Neural crest cell (in vitro differentiated cells): ENCODE results near the gene SLC31A1. TPM values are rescaled to one million over a fixed set of nuclear protein-coding genes. Genes with fewer than 3 reads are reported as not detected.

Source experiments
- DNase-seq: peaks from one replicate; pipeline ENCODE4 v3.0.0; 2021; ENCODE audit warnings: low read depth, mixed read lengths, low spot score
- H3K27ac Mint-ChIP-seq: one replicate; pipeline ENCODE4 v1.8.0; 2021; ENCODE audit warnings: mild to moderate bottlenecking, mixed read lengths; ENCODE audit not compliant: unreplicated experiment
- H3K27me3 Mint-ChIP-seq: 2 replicates; pipeline ENCODE4 v1.8.0; 2021; ENCODE audit warnings: low read depth, mild to moderate bottlenecking, mixed read lengths
- H3K36me3 Mint-ChIP-seq: 2 replicates; pipeline ENCODE4 v1.8.0; 2021; ENCODE audit warnings: low read depth, mild to moderate bottlenecking, mixed read lengths
- H3K4me1 Mint-ChIP-seq: 2 replicates; pipeline ENCODE4 v1.8.0; 2021; ENCODE audit warnings: mixed read lengths
- H3K4me3 Mint-ChIP-seq: one replicate; pipeline ENCODE4 v1.8.0; 2021; ENCODE audit warnings: mild to moderate bottlenecking, mixed read lengths
- H3K9me3 Mint-ChIP-seq: 2 replicates; pipeline ENCODE4 v1.8.0; 2021; ENCODE audit warnings: mixed read lengths
- total RNA-seq: library from RNA; stranded (reverse); gene quantifications from 2 replicates; pipeline ENCODE4 v1.2.1, GENCODE V29; 2021
- TF ChIP-seq, protein P1 (sequence below): fragments of 200-600 bp; sonication (generic); conservative IDR thresholded peaks from 2 replicates; pipeline ENCODE4 v1.5.0; 2021; ENCODE audit warnings: antibody characterized with exemption, mild to moderate bottlenecking

Gene SLC31A1
- total RNA-seq, 1 donor from 2014 or later = 30.0 TPM

DNA sequence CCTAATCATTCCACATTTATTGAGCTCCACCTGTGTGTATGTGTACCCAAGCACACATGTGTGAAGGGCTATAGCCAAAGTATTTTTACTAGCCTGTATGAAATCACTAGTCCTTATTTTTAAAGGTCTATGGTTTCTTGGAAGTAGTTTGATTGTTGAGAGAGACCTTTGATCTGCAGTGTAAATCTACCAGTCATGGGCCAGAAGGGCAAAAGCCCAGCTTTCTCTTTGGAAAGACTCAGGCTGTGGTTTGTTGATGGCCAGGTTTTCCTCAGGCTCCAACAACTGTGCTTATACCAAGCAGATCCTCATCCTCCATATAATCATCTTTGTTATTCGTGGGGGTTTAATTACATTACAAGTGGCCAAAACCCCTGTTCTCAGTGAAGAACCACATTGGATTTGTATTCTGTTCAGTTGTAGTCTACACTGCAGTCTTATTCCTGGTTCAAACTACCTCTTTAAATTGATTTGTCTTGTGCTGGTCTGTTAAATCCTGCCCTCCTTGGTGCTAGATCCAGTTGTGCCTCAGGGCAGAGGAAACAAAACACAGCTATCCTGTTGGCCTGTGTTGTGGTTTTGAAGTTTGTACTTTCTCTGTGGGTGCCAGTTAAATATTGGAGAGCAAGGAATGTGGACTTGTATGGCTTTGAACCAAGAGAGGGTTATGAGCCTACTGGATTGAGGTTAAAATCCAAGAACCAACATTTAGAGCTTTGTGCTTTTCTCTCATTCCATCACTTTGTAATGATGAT lies 40.8 kb downstream of the SLC31A1 start:
- Mint-ChIP-seq H3K9me3 (no peaks in the 10 kb centered on the region), H3K27ac (no peak overlapping the region), H3K4me3 (no peak overlapping the region), H3K4me1 (no peaks in the 10 kb centered on the region), H3K36me3 (peaks cover 15% of the 10 kb centered on the region), H3K27me3 (no peaks in the 10 kb centered on the region)
- TF ChIP-seq, protein P1, sequence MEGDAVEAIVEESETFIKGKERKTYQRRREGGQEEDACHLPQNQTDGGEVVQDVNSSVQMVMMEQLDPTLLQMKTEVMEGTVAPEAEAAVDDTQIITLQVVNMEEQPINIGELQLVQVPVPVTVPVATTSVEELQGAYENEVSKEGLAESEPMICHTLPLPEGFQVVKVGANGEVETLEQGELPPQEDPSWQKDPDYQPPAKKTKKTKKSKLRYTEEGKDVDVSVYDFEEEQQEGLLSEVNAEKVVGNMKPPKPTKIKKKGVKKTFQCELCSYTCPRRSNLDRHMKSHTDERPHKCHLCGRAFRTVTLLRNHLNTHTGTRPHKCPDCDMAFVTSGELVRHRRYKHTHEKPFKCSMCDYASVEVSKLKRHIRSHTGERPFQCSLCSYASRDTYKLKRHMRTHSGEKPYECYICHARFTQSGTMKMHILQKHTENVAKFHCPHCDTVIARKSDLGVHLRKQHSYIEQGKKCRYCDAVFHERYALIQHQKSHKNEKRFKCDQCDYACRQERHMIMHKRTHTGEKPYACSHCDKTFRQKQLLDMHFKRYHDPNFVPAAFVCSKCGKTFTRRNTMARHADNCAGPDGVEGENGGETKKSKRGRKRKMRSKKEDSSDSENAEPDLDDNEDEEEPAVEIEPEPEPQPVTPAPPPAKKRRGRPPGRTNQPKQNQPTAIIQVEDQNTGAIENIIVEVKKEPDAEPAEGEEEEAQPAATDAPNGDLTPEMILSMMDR = no peak
- DNase-seq = no peak

DNA sequence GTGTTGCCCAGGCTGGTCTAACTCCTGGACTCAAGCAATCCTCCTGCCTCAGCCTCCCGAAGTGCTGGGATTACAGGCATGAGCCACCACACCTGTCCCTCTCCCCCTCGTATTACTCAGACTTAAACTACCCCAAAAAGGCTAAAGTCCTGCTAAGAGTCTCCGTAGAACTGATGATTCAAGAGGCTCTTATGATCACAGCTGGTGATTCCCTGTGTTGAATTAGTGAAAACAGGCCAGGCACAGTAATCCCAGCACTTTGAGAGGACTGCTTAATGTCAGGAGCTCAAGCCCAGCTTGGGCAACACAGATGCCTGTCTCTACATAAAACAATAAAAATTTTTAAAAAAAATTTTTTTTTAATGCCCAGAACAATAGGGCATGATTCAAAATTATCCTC lies 44.8 kb downstream of the SLC31A1 start:
- Mint-ChIP-seq H3K9me3 (no peaks in the 10 kb centered on the region), H3K36me3 (peaks cover 11% of the 10 kb centered on the region), H3K27ac (no peak overlapping the region), H3K4me3 (no peak overlapping the region), H3K4me1 (no peaks in the 10 kb centered on the region), H3K27me3 (no peaks in the 10 kb centered on the region)
- TF ChIP-seq, protein P1 = no peak
- DNase-seq = no peak

DNA sequence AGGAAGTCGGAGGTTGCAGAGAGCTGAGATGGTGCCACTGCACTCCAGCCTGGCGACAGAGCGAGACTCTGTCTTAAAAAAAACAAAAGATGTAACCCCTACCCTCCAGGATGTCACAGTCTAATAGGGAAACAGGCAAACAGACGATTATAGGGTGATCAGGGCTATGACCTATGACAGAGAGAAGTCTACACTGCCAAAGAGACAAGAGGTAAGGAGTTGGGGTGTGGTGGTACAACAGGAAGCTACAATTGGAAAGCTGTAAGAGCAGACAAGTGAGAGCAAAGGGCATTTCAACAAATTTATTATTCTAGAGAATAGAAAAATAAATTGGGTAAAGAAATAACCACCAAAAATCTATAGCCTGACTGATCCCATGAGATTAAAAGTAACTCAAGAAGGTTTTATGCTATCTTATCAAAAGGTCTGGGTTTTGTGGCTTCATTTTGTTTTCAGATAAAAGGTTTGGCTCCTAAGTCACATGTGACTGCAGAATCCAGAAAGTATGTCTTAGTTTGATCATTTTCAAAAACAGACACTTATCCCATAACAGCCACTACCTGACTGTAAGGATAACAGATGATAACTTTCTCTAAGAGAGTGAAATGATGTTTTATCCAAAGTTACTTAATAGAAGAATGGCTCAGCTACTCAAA lies 46.7 kb downstream of the SLC31A1 start:
- TF ChIP-seq, protein P1 = no peak
- no peak for DNase-seq
- Mint-ChIP-seq H3K4me3 (no peak overlapping the region), H3K36me3 (peaks cover 11% of the 10 kb centered on the region), H3K27me3 (no peaks in the 10 kb centered on the region), H3K27ac (no peak overlapping the region), H3K9me3 (no peaks in the 10 kb centered on the region), H3K4me1 (no peaks in the 10 kb centered on the region)

DNA sequence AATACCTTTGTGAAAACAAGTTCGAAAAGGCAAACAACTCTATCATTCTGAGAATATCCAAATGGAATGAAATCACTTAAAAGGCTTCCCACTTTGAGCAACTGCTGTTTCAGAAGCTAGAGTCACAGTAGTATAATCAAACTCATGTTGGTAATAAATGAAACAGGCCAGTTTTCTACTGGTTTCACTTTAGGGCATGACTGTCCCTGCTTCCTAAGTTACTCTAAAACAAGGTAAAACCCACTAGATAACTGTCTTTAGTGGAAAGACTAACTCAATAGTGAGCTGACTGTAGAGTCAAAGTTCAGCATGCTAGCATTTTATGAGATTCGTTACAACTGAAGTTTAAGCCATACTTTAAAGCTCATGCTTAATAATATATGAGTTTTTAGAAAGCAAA lies 48.0 kb downstream of the SLC31A1 start:
- Mint-ChIP-seq H3K9me3 (no peaks in the 10 kb centered on the region), H3K36me3 (peaks cover 11% of the 10 kb centered on the region), H3K27me3 (no peaks in the 10 kb centered on the region), H3K4me3 (no peak overlapping the region), H3K4me1 (no peaks in the 10 kb centered on the region), H3K27ac (no peak overlapping the region)
- no peak for DNase-seq
- TF ChIP-seq, protein P1 = no peak

DNA sequence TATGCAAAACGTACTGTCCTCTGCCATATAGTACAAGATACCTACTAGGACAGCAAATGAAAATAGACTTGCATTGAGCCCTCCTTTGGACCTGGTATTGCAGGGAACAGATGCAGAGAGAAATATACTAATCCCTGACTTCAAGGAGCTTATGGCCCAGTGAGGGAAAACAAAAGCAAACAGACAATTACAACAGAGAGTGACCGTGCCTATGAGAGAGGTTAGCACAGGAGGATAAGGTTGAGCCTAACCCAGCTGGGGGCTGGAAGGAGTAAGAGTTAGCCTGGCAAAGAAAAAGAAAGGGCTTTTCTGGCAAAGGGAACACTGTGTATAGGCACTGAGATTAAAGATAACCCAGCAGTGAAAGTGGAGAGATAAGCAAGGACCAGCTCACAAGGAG lies 48.5 kb downstream of the SLC31A1 start:
- no peak for DNase-seq
- H3K27ac Mint-ChIP-seq = no peak overlapping the region
- H3K9me3 Mint-ChIP-seq = no peaks in the 10 kb centered on the region
- no peaks in the 10 kb centered on the region for H3K4me1 Mint-ChIP-seq
- TF ChIP-seq, protein P1 = no peak
- peaks cover 10% of the 10 kb centered on the region for H3K36me3 Mint-ChIP-seq
- H3K4me3 Mint-ChIP-seq = no peak overlapping the region
- no peaks in the 10 kb centered on the region for H3K27me3 Mint-ChIP-seq
